GM23338 (cell line): ENCODE results near the gene ZNF8. TPM values are rescaled to one million over a fixed set of nuclear protein-coding genes. Genes with fewer than 3 reads are reported as not detected.

Experiments
- EZH2 ChIP-seq: fragments of 200-600 bp; sonication (generic); IDR thresholded peaks from one replicate; pipeline ENCODE4 v1.8.0; 2017; ENCODE audit warnings: antibody characterized with exemption, mild to moderate bottlenecking, low read depth; ENCODE audit not compliant: unreplicated experiment
- EZH2phosphoT487 ChIP-seq: fragments of 200-600 bp; sonication (generic); IDR thresholded peaks from one replicate; pipeline ENCODE4 v1.8.1; 2018; ENCODE audit warnings: antibody characterized with exemption; ENCODE audit not compliant: unreplicated experiment
- JUNB ChIP-seq: IDR thresholded peaks from one replicate; pipeline ENCODE4 v1.6.1; 2016; ENCODE audit warnings: antibody characterized with exemption; ENCODE audit not compliant: unreplicated experiment
- POLR2AphosphoS5 ChIP-seq: IDR thresholded peaks from 2 replicates; pipeline ENCODE4 v1.6.1; 2016; ENCODE audit warnings: antibody characterized with exemption, low read depth
- STAT1 ChIP-seq: IDR thresholded peaks from one replicate; pipeline ENCODE4 v1.6.1; 2016; ENCODE audit warnings: antibody characterized with exemption; ENCODE audit not compliant: unreplicated experiment
- ZNF114 ChIP-seq: fragments of 250-450 bp; sonication (Bioruptor Pico); IDR thresholded peaks from 2 replicates; pipeline ENCODE4 v1.5.0; 2020; ENCODE audit warnings: mild to moderate bottlenecking, moderate library complexity
- polyA plus RNA-seq: library from polyadenylated mRNA; unstranded; fragments of >200 nt; fragmentation: Nextera tagmentation; extraction: Ambion mirVana; gene quantifications from 2 replicates; pipeline ENCODE4 v1.2.1, GENCODE V29; 2016
- total RNA-seq: library from RNA; depleted of rRNA; stranded (reverse); fragments of >200 nt; shearing (Covaris generic); gene quantifications from 2 replicates; pipeline ENCODE4 v1.2.3, GENCODE V29; 2014
- TF ChIP-seq, protein P1 (sequence below): fragments of 250-450 bp; sonication (Bioruptor Pico); IDR thresholded peaks from 2 replicates; pipeline ENCODE4 v1.5.0; 2020; ENCODE audit warnings: mild to moderate bottlenecking, moderate library complexity
- TF ChIP-seq, protein P2 (sequence below): IDR thresholded peaks from one replicate; pipeline ENCODE4 v1.6.1; 2018; ENCODE audit warnings: antibody characterized with exemption; ENCODE audit not compliant: unreplicated experiment

Gene ZNF8
- total and polyA plus RNA-seq, 2 experiments from 2014 or later: 4.3 to 30.3 TPM

DNA sequence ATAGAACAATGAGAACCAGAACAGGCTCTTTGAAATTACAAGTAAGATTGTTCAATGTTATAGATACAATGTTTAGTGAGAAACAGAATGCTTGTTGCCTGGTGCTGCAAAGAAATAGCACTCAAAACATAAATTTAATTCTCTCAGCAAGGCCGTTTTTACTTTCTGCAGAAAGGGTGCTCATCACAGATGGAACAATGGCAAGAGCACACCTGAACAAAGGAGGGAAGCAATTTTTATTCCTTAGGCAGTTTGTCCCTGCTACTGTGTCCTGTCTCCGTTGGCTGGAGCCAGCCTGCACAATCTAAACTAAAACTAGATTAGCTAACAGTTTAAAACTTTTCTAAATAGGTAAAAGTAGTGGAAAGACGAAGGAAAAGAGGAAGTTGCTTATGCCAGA is 10.4 kb upstream of the ZNF8 start (continued):
- TF ChIP-seq, protein P1, sequence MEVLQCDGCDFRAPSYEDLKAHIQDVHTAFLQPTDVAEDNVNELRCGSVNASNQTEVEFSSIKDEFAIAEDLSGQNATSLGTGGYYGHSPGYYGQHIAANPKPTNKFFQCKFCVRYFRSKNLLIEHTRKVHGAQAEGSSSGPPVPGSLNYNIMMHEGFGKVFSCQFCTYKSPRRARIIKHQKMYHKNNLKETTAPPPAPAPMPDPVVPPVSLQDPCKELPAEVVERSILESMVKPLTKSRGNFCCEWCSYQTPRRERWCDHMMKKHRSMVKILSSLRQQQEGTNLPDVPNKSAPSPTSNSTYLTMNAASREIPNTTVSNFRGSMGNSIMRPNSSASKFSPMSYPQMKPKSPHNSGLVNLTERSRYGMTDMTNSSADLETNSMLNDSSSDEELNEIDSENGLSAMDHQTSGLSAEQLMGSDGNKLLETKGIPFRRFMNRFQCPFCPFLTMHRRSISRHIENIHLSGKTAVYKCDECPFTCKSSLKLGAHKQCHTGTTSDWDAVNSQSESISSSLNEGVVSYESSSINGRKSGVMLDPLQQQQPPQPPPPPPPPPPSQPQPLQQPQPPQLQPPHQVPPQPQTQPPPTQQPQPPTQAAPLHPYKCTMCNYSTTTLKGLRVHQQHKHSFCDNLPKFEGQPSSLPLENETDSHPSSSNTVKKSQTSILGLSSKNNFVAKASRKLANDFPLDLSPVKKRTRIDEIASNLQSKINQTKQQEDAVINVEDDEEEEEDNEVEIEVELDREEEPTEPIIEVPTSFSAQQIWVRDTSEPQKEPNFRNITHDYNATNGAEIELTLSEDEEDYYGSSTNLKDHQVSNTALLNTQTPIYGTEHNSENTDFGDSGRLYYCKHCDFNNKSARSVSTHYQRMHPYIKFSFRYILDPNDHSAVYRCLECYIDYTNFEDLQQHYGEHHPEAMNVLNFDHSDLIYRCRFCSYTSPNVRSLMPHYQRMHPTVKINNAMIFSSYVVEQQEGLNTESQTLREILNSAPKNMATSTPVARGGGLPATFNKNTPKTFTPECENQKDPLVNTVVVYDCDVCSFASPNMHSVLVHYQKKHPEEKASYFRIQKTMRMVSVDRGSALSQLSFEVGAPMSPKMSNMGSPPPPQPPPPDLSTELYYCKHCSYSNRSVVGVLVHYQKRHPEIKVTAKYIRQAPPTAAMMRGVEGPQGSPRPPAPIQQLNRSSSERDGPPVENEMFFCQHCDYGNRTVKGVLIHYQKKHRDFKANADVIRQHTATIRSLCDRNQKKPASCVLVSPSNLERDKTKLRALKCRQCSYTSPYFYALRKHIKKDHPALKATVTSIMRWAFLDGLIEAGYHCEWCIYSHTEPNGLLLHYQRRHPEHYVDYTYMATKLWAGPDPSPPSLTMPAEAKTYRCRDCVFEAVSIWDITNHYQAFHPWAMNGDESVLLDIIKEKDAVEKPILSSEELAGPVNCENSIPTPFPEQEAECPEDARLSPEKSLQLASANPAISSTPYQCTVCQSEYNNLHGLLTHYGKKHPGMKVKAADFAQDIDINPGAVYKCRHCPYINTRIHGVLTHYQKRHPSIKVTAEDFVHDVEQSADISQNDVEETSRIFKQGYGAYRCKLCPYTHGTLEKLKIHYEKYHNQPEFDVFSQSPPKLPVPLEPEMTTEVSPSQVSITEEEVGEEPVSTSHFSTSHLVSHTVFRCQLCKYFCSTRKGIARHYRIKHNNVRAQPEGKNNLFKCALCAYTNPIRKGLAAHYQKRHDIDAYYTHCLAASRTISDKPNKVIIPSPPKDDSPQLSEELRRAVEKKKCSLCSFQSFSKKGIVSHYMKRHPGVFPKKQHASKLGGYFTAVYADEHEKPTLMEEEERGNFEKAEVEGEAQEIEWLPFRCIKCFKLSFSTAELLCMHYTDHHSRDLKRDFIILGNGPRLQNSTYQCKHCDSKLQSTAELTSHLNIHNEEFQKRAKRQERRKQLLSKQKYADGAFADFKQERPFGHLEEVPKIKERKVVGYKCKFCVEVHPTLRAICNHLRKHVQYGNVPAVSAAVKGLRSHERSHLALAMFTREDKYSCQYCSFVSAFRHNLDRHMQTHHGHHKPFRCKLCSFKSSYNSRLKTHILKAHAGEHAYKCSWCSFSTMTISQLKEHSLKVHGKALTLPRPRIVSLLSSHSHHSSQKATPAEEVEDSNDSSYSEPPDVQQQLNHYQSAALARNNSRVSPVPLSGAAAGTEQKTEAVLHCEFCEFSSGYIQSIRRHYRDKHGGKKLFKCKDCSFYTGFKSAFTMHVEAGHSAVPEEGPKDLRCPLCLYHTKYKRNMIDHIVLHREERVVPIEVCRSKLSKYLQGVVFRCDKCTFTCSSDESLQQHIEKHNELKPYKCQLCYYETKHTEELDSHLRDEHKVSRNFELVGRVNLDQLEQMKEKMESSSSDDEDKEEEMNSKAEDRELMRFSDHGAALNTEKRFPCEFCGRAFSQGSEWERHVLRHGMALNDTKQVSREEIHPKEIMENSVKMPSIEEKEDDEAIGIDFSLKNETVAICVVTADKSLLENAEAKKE (CRISPR knock-in tag): no peak
- no peak for TF ChIP-seq ZNF114 (CRISPR knock-in tag)
- TF ChIP-seq JUNB: no peak
- TF ChIP-seq EZH2phosphoT487: no peak
- no peak for TF ChIP-seq POLR2AphosphoS5
- no peak for TF ChIP-seq STAT1
- TF ChIP-seq, protein P2, sequence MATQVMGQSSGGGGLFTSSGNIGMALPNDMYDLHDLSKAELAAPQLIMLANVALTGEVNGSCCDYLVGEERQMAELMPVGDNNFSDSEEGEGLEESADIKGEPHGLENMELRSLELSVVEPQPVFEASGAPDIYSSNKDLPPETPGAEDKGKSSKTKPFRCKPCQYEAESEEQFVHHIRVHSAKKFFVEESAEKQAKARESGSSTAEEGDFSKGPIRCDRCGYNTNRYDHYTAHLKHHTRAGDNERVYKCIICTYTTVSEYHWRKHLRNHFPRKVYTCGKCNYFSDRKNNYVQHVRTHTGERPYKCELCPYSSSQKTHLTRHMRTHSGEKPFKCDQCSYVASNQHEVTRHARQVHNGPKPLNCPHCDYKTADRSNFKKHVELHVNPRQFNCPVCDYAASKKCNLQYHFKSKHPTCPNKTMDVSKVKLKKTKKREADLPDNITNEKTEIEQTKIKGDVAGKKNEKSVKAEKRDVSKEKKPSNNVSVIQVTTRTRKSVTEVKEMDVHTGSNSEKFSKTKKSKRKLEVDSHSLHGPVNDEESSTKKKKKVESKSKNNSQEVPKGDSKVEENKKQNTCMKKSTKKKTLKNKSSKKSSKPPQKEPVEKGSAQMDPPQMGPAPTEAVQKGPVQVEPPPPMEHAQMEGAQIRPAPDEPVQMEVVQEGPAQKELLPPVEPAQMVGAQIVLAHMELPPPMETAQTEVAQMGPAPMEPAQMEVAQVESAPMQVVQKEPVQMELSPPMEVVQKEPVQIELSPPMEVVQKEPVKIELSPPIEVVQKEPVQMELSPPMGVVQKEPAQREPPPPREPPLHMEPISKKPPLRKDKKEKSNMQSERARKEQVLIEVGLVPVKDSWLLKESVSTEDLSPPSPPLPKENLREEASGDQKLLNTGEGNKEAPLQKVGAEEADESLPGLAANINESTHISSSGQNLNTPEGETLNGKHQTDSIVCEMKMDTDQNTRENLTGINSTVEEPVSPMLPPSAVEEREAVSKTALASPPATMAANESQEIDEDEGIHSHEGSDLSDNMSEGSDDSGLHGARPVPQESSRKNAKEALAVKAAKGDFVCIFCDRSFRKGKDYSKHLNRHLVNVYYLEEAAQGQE: no peak
- TF ChIP-seq EZH2: no peak
